ENCODE results near the gene ADAMTS12. TPM values are rescaled to one million over a fixed set of nuclear protein-coding genes. Genes with fewer than 3 reads are reported as not detected.

The ADAMTS12 gene
- total and polyA plus RNA-seq, 9 of the 15 experiments (the other 6 are each of a cell fraction or from before 2014, with no cell fraction given) = 0.11 TPM; not detected in 8

DNA sequence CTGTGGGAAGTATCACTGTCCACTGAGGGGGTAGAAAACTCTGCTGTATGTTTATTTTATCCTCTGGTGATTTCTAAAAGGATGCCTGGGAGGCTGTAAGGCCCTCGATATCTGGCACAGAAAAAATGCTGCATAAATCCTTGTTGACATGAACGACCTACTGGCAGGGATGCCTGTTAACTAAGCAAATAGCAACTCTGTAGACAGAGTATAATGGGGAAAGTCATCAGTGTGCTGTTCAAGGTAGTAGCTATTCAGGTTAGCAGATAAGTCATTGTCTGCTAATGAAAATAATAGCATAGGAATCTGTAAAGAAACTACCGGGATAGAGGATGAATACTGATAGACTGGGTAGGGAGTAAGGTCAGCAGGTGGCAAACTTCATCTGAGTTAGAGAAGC lies 256.2 kb downstream of the ADAMTS12 start (continued):
- TF ChIP-seq, protein P1, sequence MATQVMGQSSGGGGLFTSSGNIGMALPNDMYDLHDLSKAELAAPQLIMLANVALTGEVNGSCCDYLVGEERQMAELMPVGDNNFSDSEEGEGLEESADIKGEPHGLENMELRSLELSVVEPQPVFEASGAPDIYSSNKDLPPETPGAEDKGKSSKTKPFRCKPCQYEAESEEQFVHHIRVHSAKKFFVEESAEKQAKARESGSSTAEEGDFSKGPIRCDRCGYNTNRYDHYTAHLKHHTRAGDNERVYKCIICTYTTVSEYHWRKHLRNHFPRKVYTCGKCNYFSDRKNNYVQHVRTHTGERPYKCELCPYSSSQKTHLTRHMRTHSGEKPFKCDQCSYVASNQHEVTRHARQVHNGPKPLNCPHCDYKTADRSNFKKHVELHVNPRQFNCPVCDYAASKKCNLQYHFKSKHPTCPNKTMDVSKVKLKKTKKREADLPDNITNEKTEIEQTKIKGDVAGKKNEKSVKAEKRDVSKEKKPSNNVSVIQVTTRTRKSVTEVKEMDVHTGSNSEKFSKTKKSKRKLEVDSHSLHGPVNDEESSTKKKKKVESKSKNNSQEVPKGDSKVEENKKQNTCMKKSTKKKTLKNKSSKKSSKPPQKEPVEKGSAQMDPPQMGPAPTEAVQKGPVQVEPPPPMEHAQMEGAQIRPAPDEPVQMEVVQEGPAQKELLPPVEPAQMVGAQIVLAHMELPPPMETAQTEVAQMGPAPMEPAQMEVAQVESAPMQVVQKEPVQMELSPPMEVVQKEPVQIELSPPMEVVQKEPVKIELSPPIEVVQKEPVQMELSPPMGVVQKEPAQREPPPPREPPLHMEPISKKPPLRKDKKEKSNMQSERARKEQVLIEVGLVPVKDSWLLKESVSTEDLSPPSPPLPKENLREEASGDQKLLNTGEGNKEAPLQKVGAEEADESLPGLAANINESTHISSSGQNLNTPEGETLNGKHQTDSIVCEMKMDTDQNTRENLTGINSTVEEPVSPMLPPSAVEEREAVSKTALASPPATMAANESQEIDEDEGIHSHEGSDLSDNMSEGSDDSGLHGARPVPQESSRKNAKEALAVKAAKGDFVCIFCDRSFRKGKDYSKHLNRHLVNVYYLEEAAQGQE (IDR thresholded peaks at IDR 0.05; ENCODE audit: borderline replicate concordance) = no peak
- TF ChIP-seq, protein P1 (CRISPR knock-in tag; IDR thresholded peaks at IDR 0.05; ENCODE audit: low read depth) = no peak
- TF ChIP-seq HDGF (IDR thresholded peaks at IDR 0.05) (no peak), ARNT (IDR thresholded peaks at IDR 0.05) (no peak), KDM2B (CRISPR knock-in tag; IDR thresholded peaks at IDR 0.05) (no peak), OTX1 (CRISPR knock-in tag; IDR thresholded peaks at IDR 0.05) (no peak), CREM (IDR thresholded peaks at IDR 0.05; ENCODE audit: low read depth) (no peak), ZNF707 (CRISPR knock-in tag; conservative IDR thresholded peaks at IDR 0.05) (no peak), XRCC3 (IDR thresholded peaks at IDR 0.05) (no peak)
- TF ChIP-seq, protein P2, sequence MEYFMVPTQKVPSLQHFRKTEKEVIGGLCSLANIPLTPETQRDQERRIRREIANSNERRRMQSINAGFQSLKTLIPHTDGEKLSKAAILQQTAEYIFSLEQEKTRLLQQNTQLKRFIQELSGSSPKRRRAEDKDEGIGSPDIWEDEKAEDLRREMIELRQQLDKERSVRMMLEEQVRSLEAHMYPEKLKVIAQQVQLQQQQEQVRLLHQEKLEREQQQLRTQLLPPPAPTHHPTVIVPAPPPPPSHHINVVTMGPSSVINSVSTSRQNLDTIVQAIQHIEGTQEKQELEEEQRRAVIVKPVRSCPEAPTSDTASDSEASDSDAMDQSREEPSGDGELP (CRISPR knock-in tag; IDR thresholded peaks at IDR 0.05; ENCODE audit: borderline replicate concordance) = no peak
- TF ChIP-seq, protein P3, sequence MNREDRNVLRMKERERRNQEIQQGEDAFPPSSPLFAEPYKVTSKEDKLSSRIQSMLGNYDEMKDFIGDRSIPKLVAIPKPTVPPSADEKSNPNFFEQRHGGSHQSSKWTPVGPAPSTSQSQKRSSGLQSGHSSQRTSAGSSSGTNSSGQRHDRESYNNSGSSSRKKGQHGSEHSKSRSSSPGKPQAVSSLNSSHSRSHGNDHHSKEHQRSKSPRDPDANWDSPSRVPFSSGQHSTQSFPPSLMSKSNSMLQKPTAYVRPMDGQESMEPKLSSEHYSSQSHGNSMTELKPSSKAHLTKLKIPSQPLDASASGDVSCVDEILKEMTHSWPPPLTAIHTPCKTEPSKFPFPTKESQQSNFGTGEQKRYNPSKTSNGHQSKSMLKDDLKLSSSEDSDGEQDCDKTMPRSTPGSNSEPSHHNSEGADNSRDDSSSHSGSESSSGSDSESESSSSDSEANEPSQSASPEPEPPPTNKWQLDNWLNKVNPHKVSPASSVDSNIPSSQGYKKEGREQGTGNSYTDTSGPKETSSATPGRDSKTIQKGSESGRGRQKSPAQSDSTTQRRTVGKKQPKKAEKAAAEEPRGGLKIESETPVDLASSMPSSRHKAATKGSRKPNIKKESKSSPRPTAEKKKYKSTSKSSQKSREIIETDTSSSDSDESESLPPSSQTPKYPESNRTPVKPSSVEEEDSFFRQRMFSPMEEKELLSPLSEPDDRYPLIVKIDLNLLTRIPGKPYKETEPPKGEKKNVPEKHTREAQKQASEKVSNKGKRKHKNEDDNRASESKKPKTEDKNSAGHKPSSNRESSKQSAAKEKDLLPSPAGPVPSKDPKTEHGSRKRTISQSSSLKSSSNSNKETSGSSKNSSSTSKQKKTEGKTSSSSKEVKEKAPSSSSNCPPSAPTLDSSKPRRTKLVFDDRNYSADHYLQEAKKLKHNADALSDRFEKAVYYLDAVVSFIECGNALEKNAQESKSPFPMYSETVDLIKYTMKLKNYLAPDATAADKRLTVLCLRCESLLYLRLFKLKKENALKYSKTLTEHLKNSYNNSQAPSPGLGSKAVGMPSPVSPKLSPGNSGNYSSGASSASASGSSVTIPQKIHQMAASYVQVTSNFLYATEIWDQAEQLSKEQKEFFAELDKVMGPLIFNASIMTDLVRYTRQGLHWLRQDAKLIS (CRISPR knock-in tag; IDR thresholded peaks at IDR 0.05) = no peak
- TF ChIP-seq, protein P4, sequence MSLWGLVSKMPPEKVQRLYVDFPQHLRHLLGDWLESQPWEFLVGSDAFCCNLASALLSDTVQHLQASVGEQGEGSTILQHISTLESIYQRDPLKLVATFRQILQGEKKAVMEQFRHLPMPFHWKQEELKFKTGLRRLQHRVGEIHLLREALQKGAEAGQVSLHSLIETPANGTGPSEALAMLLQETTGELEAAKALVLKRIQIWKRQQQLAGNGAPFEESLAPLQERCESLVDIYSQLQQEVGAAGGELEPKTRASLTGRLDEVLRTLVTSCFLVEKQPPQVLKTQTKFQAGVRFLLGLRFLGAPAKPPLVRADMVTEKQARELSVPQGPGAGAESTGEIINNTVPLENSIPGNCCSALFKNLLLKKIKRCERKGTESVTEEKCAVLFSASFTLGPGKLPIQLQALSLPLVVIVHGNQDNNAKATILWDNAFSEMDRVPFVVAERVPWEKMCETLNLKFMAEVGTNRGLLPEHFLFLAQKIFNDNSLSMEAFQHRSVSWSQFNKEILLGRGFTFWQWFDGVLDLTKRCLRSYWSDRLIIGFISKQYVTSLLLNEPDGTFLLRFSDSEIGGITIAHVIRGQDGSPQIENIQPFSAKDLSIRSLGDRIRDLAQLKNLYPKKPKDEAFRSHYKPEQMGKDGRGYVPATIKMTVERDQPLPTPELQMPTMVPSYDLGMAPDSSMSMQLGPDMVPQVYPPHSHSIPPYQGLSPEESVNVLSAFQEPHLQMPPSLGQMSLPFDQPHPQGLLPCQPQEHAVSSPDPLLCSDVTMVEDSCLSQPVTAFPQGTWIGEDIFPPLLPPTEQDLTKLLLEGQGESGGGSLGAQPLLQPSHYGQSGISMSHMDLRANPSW (CRISPR knock-in tag; IDR thresholded peaks at IDR 0.05) = no peak
